ENCODE data around the gene SYT13.

Gene SYT13

DNA sequence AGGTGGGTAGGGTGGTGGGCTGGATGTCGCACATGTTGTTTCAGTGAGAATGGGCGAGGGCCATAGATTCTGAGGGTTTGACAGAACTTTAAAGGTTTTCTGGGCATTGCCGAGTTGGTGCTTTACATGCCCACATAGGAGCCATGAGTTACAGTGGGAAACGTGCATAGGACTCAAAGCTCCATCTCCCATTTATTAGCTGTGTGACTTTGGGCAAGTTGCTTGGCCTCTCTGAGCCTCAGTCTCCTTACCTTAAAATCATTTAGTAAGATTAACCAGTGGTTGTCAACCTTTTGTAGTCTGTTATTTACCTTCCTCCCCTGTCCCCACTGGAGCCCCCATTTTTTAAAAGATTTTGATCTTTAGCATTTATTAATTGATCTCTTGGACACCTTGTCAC lies 67.4 kb downstream of the SYT13 start:
- DNase-seq (ENCODE audit: low read depth), result no peak

DNA sequence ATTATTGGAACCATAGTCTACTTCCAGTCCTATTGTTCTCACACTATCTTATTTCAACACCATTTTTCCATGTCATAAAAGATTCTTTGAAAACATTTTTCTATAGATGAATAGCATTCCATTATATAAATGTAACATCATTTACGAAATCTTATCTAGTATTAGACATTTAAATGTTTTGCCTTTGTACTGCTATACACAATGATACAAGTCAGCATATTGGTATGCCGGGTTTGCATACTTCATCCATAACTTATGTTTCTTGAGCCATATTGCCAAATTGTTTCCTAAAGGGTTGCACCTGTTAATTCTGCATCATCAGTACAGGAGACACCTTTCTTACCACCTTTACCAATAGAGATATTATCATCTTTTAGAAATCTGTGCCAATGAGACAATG lies 68.2 kb downstream of the SYT13 start:
- no peak for DNase-seq (ENCODE audit: low read depth)

DNA sequence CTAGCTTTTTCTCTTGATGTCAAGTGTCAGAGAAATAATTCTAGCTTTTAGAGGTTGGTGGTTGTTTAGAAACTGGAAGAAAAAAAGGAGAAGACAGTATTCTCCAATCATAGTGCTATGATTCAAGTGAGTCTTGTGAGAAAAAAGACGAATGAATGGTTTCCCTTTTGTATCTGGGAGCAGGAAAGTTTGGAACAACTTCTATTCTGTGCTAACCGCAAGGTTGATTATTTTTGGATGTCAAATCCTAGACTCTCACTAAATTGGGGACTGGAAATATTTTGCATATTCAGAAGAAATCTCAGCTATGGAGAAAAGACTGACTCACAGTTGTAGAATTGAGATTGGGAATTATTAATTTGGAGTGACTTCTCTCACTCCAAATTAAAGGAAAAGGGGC lies 69.2 kb downstream of the SYT13 start:
- DNase-seq (ENCODE audit: low read depth), result no peak

DNA sequence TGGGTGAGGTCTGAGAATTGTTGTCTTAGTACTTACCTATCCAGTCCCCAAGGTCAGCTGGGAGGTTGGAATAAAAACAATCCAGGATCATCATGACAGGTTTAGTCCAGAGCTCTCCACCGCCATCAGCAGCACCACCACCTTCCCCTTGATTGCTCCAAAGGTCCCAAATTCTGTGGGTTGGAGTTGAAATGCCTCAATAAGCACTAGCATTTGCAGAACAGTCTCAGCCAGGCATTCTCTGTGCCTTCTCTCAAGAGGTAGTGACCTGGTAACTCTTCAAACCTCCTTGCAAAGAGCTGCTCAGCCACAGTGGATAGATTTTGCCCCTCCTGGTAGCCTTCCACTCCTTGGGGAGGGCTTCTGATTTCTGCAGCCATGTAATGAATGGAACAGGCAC lies 70.1 kb downstream of the SYT13 start:
- DNase-seq (ENCODE audit: low read depth), result no peak

DNA sequence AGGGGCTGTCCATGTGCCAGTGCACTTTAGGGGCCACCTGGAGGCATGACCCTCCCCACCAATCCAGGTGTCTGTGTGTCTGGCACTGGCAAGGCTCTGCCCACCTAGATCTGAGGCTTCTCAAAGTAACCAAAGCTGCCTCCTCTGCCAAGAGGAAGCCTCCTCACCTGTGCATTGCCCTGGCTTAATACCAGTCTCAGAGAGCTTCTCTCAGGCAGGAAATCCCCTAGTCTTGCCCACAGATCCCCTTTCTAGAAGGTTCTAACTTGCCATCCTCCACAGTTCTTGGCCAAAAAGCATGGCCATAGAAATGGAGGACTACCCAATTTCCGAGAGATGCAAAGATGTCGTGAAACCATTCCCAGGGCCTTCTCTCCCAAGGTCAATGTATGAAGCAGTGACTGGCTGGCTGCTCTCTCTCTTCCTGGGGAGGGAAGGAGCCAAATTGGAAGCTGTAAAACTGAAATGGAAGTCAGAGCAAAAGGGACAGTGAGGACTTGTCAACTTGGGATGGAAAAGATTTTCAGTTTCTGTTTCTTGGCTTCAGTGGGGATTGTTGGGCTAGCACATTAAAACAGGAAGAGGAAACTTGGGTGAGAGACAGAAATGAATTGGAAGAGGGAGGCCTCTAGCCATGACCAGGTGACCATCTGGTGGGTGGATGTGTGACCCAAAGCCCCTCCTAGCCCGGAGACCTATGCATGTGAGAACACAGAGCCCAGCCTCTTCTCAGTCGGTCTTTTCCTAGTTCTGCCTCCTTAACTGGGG lies 70.9 kb downstream of the SYT13 start:
- no peak for DNase-seq (ENCODE audit: low read depth)

DNA sequence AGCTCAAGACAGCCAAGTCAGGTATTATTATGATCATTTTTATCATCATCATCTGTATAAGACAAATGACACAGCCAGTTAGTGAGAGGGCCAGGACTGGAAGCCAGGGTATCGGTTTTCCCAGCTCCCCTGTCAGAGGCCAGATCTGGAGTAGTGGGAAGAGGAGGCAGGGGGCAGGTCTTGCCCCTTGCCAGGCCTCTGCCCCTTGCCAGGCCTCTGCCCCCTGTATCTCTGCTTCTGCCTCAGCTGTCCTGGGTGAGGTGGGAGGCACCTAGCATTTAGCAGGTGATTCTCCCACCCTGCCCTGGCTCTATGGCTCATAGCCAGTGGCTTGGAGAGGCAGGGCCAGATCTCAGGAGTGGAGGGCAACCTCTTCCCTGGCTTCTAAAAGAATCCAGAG lies 72.4 kb downstream of the SYT13 start:
- DNase-seq (ENCODE audit: low read depth), result no peak

DNA sequence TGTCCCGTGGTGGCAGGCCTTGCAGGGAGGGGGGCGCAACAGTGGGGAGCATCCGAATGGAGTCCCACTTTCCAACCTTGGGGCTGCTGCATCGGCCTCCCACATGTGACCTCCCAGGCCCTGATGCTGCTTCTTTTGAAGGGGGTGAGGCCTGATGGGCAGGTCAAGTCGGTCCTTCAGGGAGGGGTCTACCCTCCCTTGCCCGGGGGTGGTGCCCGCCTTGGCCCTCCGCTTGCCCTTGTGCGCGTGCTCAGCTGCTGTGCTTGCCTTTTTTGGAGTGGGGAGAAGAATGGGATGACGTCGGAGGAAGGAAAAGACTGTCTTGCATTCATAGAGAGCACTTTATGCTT lies 72.8 kb downstream of the SYT13 start:
- no peak for DNase-seq (ENCODE audit: low read depth)

DNA sequence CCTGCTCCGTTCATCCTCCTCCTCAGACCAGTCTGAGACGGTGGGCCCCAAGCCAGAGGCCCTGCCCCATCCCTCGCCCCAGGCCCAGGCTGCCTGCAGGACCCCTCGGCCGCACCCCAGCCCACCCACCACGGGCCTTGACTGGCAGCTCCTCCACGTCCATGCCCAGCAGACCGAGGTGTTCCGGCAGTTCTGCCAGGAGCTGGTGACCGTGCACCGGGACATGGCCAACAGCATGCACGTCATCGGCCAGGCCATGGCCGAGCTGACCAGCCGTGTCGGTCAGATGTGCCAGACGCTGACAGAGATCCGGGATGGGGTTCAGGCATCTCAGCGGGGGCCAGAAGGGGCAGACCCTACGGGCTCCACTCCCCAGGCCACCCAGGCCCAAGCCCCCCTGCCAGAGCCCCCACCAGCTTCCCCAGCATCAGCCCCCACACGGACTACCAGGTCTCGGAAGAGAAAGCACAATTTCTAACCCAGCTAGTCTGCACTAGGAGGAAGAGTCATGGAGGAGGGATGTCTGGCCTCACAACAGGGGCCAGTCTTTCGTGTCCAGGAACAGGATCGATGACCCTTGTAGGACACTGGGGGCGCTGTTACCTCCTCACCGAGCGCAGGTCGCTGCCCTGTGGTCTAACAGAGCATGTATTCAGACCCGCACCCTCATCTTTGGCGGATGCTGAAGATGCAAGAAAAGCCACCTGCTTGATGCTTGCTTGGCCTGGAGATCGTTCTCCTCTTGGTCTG lies 73.4 kb downstream of the SYT13 start:
- DNase-seq (ENCODE audit: low read depth), result no peak

DNA sequence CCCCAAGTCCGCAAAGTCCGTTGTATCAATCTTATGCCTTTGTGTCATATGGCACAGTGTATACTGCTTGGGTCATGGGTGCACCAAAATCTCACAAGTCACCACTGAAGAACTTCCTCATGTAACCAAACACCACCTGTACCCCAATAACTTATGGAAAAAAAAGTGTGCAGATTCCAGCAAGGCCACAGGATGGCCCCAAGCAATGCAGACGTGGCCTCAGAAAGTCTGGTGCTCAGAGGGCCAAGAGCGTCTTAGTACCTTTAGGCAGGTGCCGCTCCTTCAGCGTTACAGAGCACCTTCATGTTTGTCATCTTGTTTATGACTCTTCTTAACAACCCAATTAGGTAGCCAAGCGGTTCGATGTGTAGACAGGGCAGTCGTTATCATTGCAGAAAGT lies 74.4 kb downstream of the SYT13 start:
- DNase-seq (ENCODE audit: low read depth), result no peak

DNA sequence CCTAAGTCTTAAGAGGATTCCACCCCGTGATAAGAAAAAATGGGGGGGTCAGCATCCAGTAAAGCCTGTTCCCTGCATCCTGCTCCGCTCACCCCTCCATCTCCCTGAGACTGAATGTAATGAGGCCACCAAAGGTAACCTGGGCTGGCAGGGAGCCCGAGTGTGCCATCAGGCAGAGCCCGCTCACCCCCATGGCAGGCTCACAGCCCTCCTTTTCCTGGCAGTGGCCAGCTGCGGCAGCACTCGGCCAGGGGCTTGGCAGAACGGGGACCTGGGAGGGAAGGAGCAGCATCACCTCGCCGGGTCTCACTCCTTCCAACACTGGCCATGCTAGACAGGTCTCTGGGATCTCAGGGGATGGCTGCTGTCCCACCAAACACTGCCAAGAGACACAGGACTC lies 75.3 kb downstream of the SYT13 start:
- DNase-seq (ENCODE audit: low read depth), result no peak

DNA sequence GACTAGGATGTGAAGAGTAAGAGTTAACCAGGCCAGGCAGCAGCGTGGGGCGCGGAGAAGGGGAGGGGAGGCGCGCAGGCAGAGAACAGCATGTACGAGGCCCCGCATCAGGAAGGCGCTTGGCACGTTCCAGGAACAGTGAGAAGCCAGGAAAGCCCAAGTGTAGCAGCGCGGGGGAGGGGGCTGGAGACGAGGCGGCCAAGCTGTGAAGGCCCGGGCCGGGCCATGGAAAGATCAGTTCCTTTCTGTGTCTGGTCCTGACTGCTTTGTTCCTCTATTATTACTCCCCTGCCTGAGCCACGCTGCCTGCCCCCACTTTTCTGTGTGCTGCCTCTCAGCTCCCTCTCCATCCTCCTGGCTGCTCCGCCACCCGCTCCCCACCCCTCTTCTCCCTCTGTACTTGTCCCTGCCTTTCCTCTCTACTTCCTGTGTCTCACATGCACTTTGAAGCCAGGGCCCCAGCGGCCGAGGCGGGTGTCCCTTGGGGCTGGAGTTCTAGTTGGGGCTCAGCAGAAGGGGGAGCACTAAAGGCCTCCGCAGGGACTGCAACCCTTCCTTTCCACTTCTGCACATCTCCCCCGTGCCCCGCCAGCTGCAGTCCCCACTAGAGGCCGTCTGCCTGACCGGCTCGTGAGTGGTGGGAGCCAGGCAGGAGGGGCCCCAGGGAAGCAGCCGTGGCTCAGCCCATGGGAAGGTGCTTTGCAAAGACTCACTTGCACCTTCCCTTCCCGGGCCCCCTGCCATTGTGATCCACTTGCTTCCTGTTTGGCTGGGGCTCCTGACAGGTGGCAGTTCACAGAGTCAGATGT lies 76.0 kb downstream of the SYT13 start:
- no peak for DNase-seq (ENCODE audit: low read depth)

DNA sequence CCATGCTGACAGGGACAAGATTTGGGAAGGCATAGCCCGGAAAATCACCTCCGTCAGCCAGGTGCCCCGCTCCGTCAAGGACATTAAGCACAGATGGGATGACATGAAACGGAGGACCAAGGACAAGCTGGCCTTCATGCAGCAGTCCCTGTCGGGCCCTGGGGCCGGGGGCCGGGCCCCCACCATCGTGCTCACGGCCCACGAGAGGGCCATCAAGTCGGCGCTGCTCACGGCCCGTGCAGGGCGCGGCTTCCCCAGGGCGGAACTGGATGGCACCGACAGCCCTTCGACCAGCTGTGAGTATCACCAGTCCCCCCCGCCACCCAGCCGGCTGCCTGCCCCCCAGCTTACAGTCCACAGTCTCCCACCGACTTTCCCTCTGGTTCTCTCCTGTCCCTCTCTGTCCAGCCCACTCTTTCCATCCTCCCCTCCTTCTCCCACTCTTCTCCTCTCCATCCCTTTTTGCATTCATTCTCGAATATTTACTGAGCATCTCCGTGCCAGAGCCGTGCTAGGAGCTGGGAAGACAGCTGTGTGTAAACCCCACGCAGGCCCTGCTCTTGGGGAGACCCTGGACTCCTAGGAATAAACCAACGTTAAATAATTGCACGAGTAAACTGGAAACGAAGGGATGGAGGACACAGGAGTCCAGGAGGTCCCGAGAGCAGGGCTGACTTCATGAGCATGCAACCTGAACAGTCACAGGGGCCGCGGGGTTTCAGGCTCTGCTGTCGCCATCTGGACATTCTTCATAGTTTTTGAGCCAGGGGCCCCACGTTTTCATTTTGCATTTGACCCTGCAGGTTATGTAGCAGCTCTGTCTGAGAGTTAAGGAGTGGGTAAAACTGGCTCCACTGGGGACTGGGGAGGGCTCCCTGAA lies 76.9 kb downstream of the SYT13 start:
- no peak for DNase-seq (ENCODE audit: low read depth)

DNA sequence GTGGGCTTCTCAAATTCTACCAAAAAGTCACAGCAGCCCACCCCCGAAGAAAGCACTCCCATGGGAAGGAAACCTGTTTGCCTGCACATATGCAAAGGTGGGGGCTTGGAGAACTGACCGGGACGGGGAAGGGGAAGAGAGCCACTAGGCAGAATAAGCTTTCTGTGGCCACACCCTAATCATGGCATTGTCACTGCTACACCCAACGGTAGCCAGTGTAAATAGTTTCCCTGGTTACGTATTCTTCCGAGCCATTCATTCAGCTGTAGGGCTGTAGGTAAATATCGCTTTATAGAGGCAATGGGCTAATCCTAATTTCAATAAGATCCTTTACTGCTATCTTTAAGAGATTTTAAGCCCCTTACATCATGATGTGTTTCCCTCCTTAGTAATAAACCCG lies 78.0 kb downstream of the SYT13 start:
- DNase-seq (ENCODE audit: low read depth), result no peak

DNA sequence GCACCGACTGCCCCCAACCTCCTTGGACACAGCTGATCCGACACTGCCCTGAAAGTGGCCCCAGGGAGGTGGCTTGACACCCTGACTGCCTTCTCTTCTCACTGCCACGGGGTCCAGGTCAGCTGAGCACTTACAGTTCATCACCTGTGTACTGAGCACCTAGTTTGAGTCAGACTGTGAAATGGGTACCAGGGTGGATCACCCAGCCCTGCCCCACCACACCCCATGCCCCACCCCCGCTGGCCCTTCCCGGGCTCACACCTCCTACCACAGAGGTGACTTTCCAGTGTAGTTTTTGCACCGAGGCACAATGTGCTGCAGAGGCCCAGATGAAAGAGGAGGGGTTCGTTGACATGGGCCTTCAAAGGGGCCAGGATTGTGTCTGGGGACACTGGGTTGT lies 80.2 kb downstream of the SYT13 start:
- DNase-seq (ENCODE audit: low read depth), result no peak

DNA sequence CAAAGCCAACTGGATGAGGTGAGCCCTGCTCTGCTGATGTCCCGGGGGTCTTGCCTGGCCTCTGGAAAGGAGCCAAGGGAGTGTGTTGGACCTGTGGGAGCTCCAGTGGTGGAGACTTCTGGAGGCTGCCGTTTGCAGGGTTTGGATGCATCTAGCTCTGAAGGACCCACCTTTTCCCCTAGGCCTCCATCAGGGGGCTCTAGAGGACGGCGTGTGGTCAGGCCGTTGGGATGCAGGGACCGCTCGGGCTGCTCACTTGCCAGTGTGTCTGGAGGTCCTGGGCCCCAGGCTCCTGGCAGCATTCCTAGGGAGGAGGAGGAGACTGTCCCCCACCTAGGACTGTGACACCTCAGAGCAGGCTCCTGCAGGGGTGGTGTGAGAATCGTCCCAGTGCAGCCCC lies 81.4 kb downstream of the SYT13 start:
- DNase-seq (ENCODE audit: low read depth), result no peak

DNA sequence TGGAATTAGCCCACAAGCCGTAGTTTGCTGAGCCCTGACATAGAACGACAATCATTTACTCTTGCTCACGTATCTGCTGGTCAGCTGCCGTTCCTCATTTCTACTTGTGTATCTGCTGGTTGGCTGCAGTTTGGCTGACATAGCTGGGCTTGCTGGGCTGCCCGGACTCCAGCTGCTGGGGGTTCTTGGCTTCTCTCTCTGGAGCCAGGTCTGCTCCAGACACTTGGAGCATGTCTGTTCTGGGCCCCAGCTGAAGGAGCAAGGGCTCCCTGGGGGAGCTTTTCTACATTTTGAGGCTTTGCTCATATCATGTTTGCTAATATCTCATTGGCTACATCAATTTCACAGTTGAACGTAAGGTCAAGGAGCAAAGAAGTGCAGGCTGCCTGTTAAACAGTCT lies 92.4 kb downstream of the SYT13 start:
- no peak for DNase-seq (ENCODE audit: low read depth)

All from stimulated activated CD8-positive, alpha-beta memory T cell treated with anti-CD3 and anti-CD28 coated beads, Interleukin-15, amount 100 ng/mL, for 24 hours (primary cell).